ENCODE measurements around the gene STAG2.

DNA sequence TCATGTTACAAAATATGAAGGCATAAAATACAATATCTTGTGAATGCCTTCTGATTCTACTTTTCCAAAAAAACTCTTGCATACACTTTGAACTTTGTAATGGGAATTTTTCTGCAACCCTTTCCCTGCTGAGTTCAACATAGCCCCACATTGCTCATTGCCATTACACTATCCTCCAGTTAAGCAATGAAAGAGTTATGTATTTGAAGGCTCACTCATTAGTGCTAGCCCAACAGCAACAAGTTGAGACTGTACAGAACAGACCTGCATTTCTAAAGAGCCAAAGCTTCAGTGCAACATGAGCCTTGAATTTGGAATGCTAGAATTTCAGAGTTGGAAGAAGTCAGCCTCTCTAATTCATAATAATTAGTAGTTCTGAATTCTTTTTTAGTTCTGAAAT, 44.4 kb upstream of the STAG2 start:
- TF ChIP-seq EZH2phosphoT487 (IDR thresholded peaks at IDR 0.05; ENCODE audit: insufficient read depth, low read depth) (no peak), EZH2 (IDR thresholded peaks at IDR 0.05; ENCODE audit: insufficient read depth, poor library complexity, severe bottlenecking) (no peak)

Measured in GM23248 (cell line).